Endothelial cell (in vitro differentiated cells): ENCODE measurements around the gene FUT9. TPM values are rescaled to one million over a fixed set of nuclear protein-coding genes. Genes with fewer than 3 reads are reported as not detected.

ENCODE experiments used
- DNase-seq: peaks from one replicate; pipeline ENCODE4 v3.0.0; 2021; ENCODE audit warnings: low spot score
- H3K27ac Mint-ChIP-seq: one replicate; pipeline ENCODE4 v1.8.0; 2021; ENCODE audit warnings: mixed read lengths, inconsistent platforms; ENCODE audit not compliant: unreplicated experiment
- H3K27me3 Mint-ChIP-seq: one replicate; pipeline ENCODE4 v1.8.0; 2021; ENCODE audit warnings: mild to moderate bottlenecking, moderate library complexity, mixed read lengths, inconsistent platforms; ENCODE audit not compliant: unreplicated experiment
- H3K36me3 Mint-ChIP-seq: one replicate; pipeline ENCODE4 v1.8.0; 2021; ENCODE audit warnings: mild to moderate bottlenecking, low read depth, mixed read lengths, inconsistent platforms; ENCODE audit not compliant: unreplicated experiment
- H3K4me1 Mint-ChIP-seq: one replicate; pipeline ENCODE4 v1.8.0; 2021; ENCODE audit warnings: mild to moderate bottlenecking, mixed read lengths, inconsistent platforms; ENCODE audit not compliant: unreplicated experiment
- H3K4me3 Mint-ChIP-seq: one replicate; pipeline ENCODE4 v1.8.0; 2021; ENCODE audit warnings: mild to moderate bottlenecking, mixed read lengths, inconsistent platforms; ENCODE audit not compliant: unreplicated experiment
- H3K9me3 Mint-ChIP-seq: one replicate; pipeline ENCODE4 v1.8.0; 2021; ENCODE audit warnings: mixed read lengths, inconsistent platforms; ENCODE audit not compliant: unreplicated experiment
- CTCF ChIP-seq: fragments of 200-600 bp; sonication (generic); IDR thresholded peaks from one replicate; pipeline ENCODE4 v1.5.0; 2021; ENCODE audit warnings: antibody characterized with exemption; ENCODE audit not compliant: unreplicated experiment
- total RNA-seq: library from RNA; stranded (reverse); fragmentation: NEBNext Ultra II Directional; extraction: Animal tissue kit (Norgen Biotek cat#: 25700); gene quantifications from one replicate; pipeline ENCODE4 v1.2.1, GENCODE V29; 2021; ENCODE audit not compliant: unreplicated experiment

FUT9 gene
- total RNA-seq, 1 donor from 2014 or later = 5.7 TPM

GRCh38 chr6:96007663-96008062 lies 8.1 kb upstream of the FUT9 start:
- Mint-ChIP-seq H3K4me1 (peaks cover 28% of the 10 kb centered on the region), H3K27ac (no peak overlapping the region), H3K27me3 (peaks cover 2% of the 10 kb centered on the region), H3K4me3 (no peak overlapping the region), H3K9me3 (no peaks in the 10 kb centered on the region), H3K36me3 (no peaks in the 10 kb centered on the region)
- no peak for DNase-seq
- no peak for TF ChIP-seq CTCF

GRCh38 chr6:96013531-96013930 lies 2.2 kb upstream of the FUT9 start:
- H3K4me1 Mint-ChIP-seq = peaks cover 29% of the 10 kb centered on the region
- TF ChIP-seq CTCF = no peak
- no peak overlapping the region for H3K4me3 Mint-ChIP-seq
- no peaks in the 10 kb centered on the region for H3K9me3 Mint-ChIP-seq
- H3K27ac Mint-ChIP-seq = no peak overlapping the region
- H3K27me3 Mint-ChIP-seq = no peaks in the 10 kb centered on the region
- H3K36me3 Mint-ChIP-seq = no peaks in the 10 kb centered on the region
- no peak for DNase-seq

GRCh38 chr6:96014846-96015517 lies 792 bp upstream of the FUT9 start:
- Mint-ChIP-seq H3K4me1 (peaks cover 27% of the 10 kb centered on the region), H3K27me3 (no peaks in the 10 kb centered on the region), H3K36me3 (no peaks in the 10 kb centered on the region), H3K4me3 (peak overlapping the region; percentile 89), H3K9me3 (no peaks in the 10 kb centered on the region), H3K27ac (peak overlapping the region; percentile 14)
- DNase-seq = no peak
- TF ChIP-seq CTCF = no peak

GRCh38 chr6:96016334-96017069 lies 728 bp downstream of the FUT9 start:
- peak; percentile 28 for DNase-seq
- peaks cover 23% of the 10 kb centered on the region for H3K4me1 Mint-ChIP-seq
- no peaks in the 10 kb centered on the region for H3K36me3 Mint-ChIP-seq
- no peaks in the 10 kb centered on the region for H3K27me3 Mint-ChIP-seq
- peak overlapping the region; percentile 94 for H3K4me3 Mint-ChIP-seq
- no peaks in the 10 kb centered on the region for H3K9me3 Mint-ChIP-seq
- peak overlapping the region; percentile 94 for H3K27ac Mint-ChIP-seq
- TF ChIP-seq CTCF = no peak

- TF ChIP-seq CTCF = no peak
- Mint-ChIP-seq H3K27ac (peak overlapping the region; percentile 22), H3K36me3 (no peaks in the 10 kb centered on the region), H3K4me1 (peaks cover 18% of the 10 kb centered on the region), H3K9me3 (no peaks in the 10 kb centered on the region), H3K27me3 (no peaks in the 10 kb centered on the region), H3K4me3 (peak overlapping the region; percentile 94)
- no peak for DNase-seq
Measured at GRCh38 chr6:96017070-96017359, 1.2 kb downstream of the FUT9 start.
